HTERT RPE-1 (cell line): ENCODE results near the gene TECPR1.

Source experiments
- in situ Hi-C: fragments of 300-500 bp; cut with MboI; formaldehyde crosslinking; loops from 4 replicates; pipeline ENCODE4 v1.14.3; 2020; ENCODE audit warnings: low sequenced_read_pairs

Gene TECPR1

GRCh38 chr7:98168904-98169621 lies 83.0 kb downstream of the TECPR1 start:
- in situ Hi-C loops = no loop called here

DNA sequence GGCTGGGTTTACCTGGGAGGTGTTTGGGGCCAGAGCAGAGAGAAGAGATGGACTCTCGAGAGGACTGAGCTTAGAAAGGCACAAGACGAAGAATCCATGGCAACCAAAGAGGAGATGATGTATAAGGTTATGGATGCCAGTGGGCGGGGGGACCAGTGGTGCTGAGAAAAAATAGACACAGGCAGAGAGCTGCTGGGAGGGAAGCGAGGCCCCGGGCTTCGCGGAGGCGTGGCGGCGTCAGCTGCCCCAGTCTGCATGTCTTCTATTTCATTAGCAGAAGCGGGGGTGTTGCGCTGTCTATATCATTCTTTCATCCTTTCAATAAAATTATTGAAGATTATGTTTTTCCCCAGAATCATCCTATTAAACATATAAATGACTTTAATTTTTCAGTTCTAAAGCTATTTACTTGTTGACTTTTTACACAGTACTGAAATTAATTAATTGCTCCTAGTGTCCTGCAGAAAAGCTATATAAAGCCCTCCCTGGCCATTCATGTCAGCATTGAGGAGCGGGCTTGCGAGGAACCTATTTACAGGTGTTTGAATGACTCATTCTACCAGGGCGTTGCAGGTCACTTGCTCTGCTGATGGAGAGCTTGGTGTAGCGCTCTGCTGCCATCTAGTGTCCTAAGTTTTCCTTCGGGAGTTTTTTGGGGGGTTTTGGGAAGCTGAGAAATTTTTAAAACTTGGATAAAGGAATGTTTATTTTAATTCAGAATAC lies 83.7 kb downstream of the TECPR1 start:
- in situ Hi-C loops = no loop called here

GRCh38 chr7:98167653-98168052 lies 84.4 kb downstream of the TECPR1 start:
- in situ Hi-C loops = no loop called here

GRCh38 chr7:98166668-98166970 lies 85.4 kb downstream of the TECPR1 start:
- in situ Hi-C loops = no loop called here

- in situ Hi-C loops = no loop called here
These were observed 86.0 kb downstream of the TECPR1 start for GRCh38 chr7:98165827-98166667.
